Measurements from ENCODE around the gene APBA1. TPM values are rescaled to one million over a fixed set of nuclear protein-coding genes. Genes with fewer than 3 reads are reported as not detected.

The APBA1 gene
- polyA plus RNA-seq (ENCODE audit: insufficient read length in 4 of 4) = 10 to 100 TPM; 15.0 to 19.6 (median 16.3) TPM

- DNase-seq (ENCODE audit: low read depth in 4 of 4, low spot score in 3 of 4) = peak in 1 of 4 donors; percentile 68
Observed at GRCh38 chr9:69671879-69672595, at the start of gene APBA1. TSS of gene APBA1 (minus strand) at chr9:69672371.

DNA sequence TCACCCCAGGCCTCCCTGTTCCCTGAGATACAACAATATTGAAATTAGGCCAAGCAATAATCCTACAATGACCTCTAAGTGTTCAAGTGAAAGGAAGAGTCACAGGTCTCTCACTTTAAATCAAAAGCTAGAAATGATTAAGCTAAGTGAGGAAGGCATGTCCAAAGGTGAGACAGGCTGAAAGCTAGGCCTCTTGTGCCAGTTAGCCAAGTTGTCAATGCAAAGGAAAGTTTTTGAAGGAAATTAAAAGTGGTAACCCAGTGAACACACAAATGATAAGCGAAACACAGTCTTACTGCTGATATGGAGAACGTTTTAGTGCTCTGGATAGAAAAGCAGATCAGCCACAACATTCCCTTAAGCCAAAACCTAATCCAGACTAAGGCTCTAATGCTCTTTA is 47.8 kb upstream of the APBA1 start:
- no peak for DNase-seq (ENCODE audit: low read depth in 4 of 4, low spot score in 3 of 4)

GRCh38 chr9:69719367-69719766 is 47.2 kb upstream of the APBA1 start:
- no peak for DNase-seq (ENCODE audit: low read depth in 4 of 4, low spot score in 3 of 4)

DNA sequence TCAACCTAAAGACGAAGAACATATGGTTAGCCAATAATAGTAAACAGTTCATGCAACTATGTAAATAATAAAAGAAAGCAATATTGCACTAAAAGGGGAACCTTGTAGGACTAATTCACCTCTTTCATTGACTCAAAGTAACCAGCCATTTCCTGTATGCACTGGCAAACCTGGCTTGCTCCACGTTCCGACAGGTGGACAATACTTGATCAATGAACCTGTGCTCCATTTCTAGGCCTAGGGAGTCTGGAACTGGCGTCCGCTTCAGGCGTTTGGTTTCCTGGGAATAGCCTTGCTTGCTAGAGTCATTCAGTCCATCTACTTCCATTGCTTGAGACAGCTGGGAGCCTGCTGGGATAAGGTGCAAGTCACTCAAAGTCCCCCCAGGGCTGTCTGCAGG is 46.0 kb upstream of the APBA1 start:
- DNase-seq (ENCODE audit: low read depth in 4 of 4, low spot score in 3 of 4) = no peak

GRCh38 chr9:69715825-69716224 is 43.7 kb upstream of the APBA1 start:
- no peak for DNase-seq (ENCODE audit: low read depth in 4 of 4, low spot score in 3 of 4)

GRCh38 chr9:69715096-69715495 is 42.9 kb upstream of the APBA1 start:
- no peak for DNase-seq (ENCODE audit: low read depth in 4 of 4, low spot score in 3 of 4)

DNA sequence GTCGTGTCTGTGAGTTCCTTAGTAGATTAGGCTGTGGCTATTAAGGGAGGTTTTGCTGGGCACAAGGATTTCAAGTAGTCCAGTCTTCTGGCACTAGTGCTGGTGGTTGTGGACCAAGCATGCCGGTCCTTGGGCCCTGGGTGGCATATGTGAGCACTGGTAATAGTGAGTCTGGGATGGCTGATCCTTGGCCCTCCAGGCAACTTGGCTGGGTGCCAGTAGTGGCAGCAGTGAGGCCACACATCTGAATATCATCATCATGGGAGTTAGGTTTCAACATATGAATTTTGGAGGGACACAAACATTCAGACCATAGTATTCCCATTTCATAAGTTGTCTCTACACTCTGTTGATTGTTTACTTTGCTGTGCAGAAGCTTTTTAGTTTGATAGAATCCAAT is 25.3 kb upstream of the APBA1 start:
- DNase-seq (ENCODE audit: low read depth in 4 of 4, low spot score in 3 of 4) = no peak

DNA sequence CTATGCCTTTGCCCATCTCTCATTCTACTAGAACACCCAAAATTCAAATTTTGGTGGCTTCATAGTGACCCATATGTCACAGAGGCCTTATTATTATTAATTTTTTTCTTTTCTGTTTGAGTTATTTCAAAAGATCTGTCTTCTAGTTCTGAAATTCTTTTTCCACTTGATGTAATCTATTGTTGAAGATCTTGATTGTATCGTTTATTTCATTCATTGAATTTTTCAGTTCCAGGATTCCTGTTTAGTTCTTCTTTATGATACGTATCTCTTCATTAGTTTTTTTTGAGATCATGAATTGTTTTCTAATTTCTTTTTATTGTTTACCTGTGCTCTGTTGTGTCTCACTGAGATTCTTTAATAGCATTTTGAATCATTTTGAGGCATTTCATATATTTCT is 24.6 kb upstream of the APBA1 start:
- DNase-seq (ENCODE audit: low read depth in 4 of 4, low spot score in 3 of 4) = no peak

DNA sequence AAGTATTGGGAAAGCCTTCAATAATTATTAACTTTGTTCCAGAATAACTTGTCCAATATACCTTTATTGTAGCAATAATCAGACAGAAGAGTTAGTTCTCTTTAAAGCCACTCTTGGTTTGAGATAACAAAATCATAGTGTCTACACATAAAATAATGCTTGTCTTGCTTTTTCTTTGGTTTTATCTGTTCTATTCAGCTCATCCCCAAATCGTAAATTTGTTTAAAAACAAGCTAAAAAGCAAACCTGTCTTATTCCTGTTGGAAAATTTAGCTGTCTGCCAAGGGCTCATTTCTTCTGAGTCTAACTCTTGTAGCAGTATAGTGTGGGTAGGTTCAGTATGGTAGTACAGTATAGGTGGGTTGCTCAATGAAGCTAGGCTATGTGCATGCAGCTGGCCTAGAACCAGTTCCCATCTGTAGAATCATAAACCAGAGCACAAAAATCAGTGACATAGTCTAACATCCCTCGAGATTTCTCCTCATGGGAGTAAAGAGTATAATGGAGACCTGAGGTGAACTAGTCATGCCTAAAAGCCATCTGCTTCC is 17.9 kb upstream of the APBA1 start:
- no peak for DNase-seq (ENCODE audit: low read depth in 4 of 4, low spot score in 3 of 4)

DNA sequence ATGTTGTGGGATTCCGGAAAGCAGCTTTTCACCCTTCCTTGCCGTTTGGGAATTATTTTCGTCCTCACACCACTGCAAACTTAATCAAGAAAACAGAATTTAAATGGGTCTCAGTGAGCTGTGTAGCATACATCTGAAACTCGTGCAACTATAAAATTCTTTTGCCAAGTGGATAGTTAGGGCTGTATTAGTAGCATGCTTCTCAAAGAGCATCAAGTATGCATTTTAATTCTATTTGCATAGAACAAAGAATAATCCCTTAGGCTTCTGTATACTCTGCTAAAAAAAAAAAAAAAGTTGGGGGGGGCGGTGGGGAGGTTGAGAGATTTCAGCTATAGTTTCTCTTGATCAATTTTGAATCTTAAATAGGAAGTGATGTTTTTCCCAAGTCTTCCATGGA is 11.8 kb upstream of the APBA1 start:
- DNase-seq (ENCODE audit: low read depth in 4 of 4, low spot score in 3 of 4) = no peak

DNA sequence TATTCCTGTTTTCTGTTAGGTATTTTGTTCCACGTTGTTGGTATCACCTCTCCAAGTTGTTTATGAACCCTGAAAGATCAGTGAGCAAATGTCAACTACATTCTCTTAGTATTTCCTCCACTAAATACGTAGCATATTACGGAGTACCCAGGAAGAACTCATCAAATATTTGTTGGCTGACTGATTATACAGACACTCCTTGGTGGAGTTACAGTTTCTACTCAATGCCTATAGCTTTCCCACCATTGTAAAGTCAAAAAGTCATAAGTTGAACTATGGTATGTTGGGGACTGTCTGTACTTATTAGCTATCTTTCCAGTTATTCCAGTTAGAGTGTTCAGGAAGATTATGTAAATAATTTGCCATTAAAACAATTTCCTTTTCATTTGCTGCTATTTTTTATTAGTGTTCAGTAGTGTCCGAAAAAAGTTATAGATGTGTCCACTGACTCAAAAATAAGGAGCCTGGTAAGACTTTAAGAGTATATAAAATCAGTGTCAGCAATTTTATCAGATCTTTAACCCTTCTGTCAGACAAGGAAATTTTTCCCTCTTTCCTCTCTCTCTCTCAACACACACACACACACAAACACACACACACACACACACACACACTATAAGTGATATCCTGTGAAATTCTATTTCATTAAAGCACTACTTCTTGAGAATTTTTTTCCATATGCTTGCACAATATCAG is 6.8 kb upstream of the APBA1 start:
- no peak for DNase-seq (ENCODE audit: low read depth in 4 of 4, low spot score in 3 of 4)

DNA sequence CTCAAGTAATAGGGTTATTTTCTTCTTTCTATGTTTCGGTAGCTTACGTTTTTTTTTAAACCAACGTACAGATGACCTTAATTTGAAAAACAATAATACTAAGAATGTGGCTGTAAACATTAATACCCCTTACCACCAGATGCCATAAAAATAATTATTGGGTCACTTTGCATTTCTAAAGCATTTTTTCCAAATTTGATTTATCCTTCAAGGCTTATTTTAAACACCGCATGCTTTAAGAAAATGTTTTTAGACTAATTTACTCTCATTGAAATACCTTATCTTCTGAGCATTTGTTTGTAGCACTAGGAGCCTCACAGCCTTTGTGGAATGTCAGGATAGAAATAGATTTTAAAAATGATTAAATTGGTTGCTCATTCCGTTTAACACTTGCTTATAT is 5.8 kb upstream of the APBA1 start:
- no peak for DNase-seq (ENCODE audit: low read depth in 4 of 4, low spot score in 3 of 4)

DNA sequence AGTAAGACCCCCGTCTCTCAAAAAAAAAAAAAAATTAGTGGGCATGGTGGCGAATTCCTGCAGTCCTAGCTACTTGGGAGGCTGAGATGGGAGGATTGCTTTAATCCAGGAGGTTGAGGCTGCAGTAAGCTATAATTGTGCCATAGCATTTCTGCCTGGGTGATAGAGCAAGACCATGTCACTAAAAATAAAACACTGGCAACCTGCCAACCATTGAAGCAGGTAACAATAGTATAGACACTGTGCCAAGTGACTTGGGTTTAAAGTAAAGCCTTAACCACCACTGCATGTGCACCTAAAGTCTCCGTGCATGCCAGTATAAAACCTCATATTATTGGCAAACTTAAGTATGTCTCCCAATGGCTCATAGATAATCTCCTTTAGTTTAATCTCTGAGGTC is 3.4 kb upstream of the APBA1 start:
- no peak for DNase-seq (ENCODE audit: low read depth in 4 of 4, low spot score in 3 of 4)

DNA sequence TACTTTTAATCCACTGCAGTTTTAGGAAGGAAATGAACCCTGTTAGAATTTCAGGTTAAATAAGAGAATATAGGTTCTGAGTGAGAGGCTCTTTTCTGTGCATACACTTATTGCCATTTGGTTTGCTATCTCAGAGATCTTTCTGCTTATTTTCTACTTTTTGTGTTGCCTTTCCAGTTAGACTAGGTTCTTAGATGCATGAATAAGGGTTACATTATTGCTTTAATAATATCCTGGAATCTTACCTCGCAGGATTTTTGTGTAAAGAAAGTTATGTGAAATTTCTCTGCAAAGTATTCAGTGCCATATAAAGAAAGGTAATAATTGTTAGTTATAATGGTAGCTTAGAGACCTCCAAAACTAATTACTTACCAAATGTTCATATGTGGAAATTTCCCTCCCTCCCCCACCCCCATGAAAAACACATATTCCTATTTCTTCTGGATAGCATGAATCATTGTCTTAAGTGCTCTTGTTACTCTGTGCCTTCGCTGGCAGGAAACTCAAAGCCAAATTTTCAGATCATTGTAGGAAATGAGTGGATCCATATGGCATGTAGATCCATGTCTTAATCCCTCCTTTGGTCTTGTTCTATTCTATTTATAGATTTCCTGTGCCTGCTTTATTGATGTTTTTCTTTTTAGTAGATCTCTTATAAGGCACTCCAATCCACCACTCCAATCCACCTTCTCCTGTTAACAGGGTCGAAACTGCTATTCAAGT is 2.7 kb upstream of the APBA1 start:
- DNase-seq (ENCODE audit: low read depth in 4 of 4, low spot score in 3 of 4) = no peak

- no peak for DNase-seq (ENCODE audit: low read depth in 4 of 4, low spot score in 3 of 4)
Observed at GRCh38 chr9:69674112-69674685, 2.0 kb upstream of the APBA1 start.

DNA sequence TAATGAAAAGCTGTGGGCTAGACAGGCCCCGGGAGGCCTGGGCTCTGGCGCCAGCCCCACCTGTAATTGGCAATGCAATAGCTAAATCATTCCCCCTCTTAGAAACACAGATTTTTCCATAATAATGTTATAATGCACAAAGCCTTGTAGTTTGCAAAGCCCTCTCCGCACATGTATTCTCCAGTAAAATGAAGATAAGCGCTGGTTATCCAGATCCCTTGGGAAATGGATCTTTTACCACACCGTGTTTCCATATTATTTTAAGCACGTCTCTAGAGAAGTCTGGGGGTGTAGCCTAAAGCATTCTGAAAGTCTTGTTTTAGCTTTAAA is 1.1 kb upstream of the APBA1 start:
- DNase-seq (ENCODE audit: low read depth in 4 of 4, low spot score in 3 of 4) = no peak

DNA sequence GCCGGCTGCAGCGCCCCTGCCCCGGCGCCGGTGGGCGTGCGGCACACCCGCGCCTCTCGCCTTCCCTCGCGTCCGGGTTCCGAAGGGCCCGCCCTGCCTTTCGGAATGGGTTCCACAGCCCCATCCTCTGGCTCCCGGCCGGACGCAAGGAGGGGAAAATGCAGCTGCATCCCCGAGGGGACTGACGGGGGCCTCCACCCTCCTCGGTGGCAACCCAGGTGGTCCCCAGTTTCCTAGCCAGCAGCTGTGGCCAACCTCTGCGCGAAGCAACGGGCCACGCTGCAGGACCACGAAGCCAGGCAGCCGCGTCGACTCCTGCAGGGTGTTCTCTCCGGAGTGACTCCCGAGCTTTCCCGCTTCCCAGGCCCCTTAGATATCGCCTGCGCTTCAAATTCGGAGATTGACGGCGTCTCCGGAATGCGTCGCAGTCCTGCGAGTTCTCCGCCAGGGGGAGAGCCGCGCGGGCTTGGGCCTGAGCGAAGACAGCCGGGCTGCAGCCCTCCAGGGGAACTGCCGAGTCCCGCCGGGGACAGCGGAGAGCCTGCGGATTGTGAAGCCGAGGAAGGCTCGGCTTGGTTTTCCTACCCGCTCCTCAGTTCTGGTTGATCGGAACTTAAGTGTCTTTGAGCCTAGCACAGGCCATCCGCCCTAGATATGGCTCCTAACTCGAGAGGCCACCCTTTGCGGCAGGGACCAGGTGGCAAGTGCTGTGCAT is 582 bp upstream of the APBA1 start:
- peak; percentile 79 to 85 (median 81) for DNase-seq (ENCODE audit: low read depth in 4 of 4, low spot score in 3 of 4)

- DNase-seq (ENCODE audit: low read depth in 4 of 4, low spot score in 3 of 4) = no peak
Observed at GRCh38 chr9:69671311-69671878, 776 bp downstream of the APBA1 start.

DNA sequence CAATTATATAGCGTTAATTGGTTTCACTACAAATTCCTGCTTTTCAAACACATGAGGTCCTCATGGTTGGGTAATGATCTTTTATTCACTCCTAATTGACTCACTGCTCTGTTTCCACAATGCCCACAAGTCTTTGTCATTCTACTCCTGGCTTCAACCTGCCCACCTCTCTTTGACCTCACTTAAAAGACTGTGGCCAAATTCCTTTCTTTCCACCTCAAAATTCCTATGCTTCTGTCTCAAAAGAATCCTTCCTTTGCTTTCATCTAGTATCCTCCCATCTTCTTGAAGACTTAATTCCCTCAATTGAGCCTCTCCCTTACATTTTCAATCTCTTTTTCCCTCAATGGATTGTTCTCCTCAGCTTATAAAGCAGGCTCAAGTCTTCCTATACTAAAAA is 4.9 kb downstream of the APBA1 start:
- DNase-seq (ENCODE audit: low read depth in 4 of 4, low spot score in 3 of 4) = no peak

DNA sequence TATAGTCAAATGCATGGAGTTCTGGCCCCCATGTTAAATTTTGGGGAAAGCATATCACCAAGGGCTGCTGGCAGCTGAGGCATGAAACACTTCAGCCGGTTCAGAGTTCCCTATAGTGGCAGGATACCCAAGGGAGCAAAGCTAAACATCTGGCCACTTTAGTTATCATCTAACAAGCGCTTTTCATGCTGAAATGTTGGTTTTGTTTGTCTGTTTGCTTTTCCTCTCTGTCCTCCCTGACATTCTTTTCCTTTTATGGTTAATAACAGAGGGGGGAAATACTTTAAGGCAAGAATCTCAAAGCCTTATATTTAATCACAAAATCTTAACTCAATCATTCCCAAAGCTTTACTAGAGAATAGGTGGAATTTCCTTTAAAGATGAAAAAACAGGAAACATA is 11.9 kb downstream of the APBA1 start:
- DNase-seq (ENCODE audit: low read depth in 4 of 4, low spot score in 3 of 4) = no peak

Data from right renal pelvis (tissue), 4 donors.